ENCODE measurements around the gene ST13.
"Not testable (repeated sequence)": the region's sequence is repeated elsewhere in the genome, so short reads cannot be mapped to it uniquely, and the experiment has no call there.

Gene ST13

GRCh38 chr22:40844951-40845350, 11.5 kb downstream of the ST13 start:
- no peak for DNase-seq (ENCODE audit: low spot score)

GRCh38 chr22:40838486-40838885, 18.0 kb downstream of the ST13 start:
- no peak for DNase-seq (ENCODE audit: low spot score)

DNA sequence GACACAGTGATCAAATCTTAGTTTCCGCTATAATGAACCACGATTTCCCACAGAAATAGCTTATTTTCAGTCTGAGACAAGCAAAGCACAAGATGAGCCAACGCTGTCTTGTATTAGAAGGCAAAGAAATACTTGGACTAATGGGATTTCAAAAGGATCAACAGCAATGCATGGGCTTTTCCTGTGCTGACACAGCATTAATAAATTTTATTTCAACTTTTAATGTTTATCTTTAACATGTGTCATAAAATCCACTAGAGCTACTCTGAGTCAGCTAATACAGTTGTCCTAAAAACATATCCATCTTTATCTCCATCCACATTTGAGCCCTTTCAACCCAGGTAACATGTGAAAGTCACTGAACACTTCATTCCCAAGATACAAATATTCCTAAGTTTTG, 21.8 kb downstream of the ST13 start:
- DNase-seq (ENCODE audit: low spot score), result no peak

DNA sequence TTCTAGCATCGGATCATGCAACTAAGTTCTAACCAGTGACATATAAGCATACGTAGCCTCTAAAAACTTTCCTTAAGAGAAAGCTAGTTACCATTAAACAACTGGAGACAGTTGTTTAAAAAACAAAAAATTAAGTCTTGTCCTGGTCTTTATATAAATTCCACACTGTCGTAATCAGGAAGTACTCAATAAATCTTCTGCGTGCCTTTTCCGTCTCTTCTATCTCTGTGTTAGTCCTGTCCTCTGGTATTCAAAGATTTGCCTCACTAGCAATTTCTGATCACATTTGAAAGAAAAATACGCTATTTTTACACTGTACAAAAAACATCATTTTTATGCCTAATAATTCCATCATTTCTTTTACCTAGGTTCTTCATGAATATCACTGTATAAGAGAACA, 27.3 kb downstream of the ST13 start:
- DNase-seq (ENCODE audit: low spot score), result no peak

GRCh38 chr22:40826984-40827741, 29.3 kb downstream of the ST13 start:
- no peak for DNase-seq (ENCODE audit: low spot score)

- not testable (repeated sequence) for DNase-seq (ENCODE audit: low spot score)
Observed at GRCh38 chr22:40826292-40826691, 30.1 kb downstream of the ST13 start.

DNA sequence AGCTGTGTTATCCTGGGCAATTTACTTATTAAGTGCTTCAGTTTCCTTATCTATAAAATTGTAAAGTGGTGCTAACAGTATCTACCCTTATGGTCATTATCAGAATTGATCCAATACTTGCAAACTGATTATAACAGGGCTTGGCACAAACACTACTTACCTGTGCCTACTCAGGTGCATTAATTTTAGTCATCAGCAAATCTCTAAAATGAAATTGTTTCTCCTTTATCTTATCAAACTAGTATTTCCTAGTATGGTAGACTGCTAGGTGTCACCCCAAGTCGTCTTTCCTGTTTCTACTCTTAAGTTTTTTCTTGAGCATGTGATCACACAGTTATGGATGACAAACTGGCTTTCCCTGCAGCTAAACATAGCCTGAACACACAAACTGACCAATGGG, 33.0 kb downstream of the ST13 start:
- no peak for DNase-seq (ENCODE audit: low spot score)

- no peak for DNase-seq (ENCODE audit: low spot score)
Observed at GRCh38 chr22:40819599-40820140, 36.8 kb downstream of the ST13 start.

DNA sequence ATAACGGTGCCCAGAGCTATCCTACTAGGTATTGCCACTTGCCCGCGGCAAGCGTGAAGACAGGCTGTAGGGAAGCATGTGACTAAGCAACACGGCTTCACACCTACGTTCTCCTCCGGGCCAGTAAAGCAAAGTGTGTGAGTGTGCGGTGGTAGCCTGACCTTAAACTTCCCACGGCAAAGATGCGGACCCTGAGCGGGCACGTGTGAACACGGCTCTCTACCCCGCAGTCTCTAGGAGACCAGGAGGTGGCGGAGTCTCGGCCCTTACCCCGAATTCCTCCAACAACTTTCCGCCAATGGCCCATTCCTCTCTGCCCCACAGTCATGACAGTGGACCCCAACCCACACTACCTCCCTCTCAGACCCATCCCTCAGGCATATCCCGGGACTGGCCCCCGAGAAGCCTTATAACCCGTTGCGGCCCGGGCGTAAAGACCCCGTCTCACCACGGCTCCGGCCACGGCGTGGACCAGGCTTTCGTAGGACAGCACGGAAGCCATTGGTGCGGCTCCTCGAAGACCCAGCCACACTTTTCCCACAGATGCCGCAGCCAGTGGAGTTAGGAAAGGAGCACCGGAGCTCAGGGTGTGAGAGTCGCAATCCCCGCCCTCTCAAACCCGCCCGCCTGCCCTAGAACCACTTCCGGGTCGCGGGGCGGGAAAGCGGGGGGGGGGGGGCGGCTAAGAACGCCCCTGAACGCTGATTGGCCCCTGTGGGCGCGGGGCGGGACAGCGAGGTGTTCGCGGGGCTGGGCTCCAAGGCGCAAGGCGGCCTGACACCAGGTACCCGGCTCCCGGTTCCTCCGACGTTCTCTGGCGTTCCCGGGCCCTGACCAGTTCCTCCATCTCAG, 37.5 kb downstream of the ST13 start, which contains the start of gene SLC25A17:
Gene SLC25A17 (minus strand): TSS at position 600 of the 852 bp plus-strand sequence. CDS start 98 bp downstream, at position 502.
- peak; percentile 85 for DNase-seq (ENCODE audit: low spot score)

GRCh38 chr22:40818192-40818746, 38.2 kb downstream of the ST13 start:
- no peak for DNase-seq (ENCODE audit: low spot score)

- no peak for DNase-seq (ENCODE audit: low spot score)
Observed at GRCh38 chr22:40817737-40818136, 38.7 kb downstream of the ST13 start.

GRCh38 chr22:40813912-40814315, 42.5 kb downstream of the ST13 start:
- DNase-seq (ENCODE audit: low spot score), result no peak

GRCh38 chr22:40808018-40808841, 48.2 kb downstream of the ST13 start:
- no peak for DNase-seq (ENCODE audit: low spot score)

- no peak for DNase-seq (ENCODE audit: low spot score)
Observed at GRCh38 chr22:40806711-40807110, 49.7 kb downstream of the ST13 start.

- no peak for DNase-seq (ENCODE audit: low spot score)
Observed at GRCh38 chr22:40805699-40806203, 50.7 kb downstream of the ST13 start.

GRCh38 chr22:40805239-40805638, 51.2 kb downstream of the ST13 start:
- DNase-seq (ENCODE audit: low spot score), result no peak

DNA sequence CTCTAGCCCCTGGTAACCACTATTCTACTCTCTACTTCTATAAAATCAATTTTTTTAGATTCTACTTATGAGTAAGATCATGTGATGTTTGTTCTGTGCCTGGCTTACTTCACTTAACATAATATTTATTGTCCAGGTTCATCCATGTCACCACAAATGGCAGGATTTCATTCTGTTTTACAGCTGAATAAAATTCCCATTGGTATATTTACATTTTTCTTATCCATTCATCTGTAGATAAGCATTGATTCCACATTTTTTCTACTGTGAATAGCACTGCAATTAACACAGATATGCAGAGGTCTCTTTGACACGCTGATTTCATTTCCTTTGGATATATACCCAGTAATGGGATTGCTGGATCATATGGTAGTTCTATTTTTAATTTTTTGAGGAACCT, 53.1 kb downstream of the ST13 start:
- DNase-seq (ENCODE audit: low spot score), result no peak

DNA sequence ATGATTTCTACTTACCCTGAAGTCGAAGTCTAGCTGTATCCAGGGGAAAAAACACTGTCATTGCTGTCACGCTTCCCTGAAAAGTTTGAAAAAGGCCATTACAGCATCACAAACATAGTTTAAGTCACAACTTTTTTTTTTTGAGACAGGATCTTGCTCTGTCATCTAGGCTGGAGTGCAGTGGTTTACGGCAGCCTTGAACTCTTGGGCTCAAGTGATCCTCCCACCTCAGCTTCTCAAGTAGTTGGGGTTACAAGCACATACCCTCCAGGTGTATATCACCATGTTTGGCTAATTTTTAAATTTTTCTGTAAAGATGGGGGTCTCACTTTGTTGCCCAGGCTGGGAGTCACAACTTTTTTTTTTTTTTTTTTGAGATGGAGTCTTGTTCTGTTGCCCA, 57.4 kb downstream of the ST13 start:
- DNase-seq (ENCODE audit: low spot score), result no peak

- no peak for DNase-seq (ENCODE audit: low spot score)
Observed at GRCh38 chr22:40797427-40797826, 59.0 kb downstream of the ST13 start.

- no peak for DNase-seq (ENCODE audit: low spot score)
Observed at GRCh38 chr22:40792451-40792850, 64.0 kb downstream of the ST13 start.

GRCh38 chr22:40791241-40791640, 65.2 kb downstream of the ST13 start:
- DNase-seq (ENCODE audit: low spot score), result no peak
